Endodermal cell (in vitro differentiated cells): ENCODE measurements around the gene NME7. TPM values are rescaled to one million over a fixed set of nuclear protein-coding genes. Genes with fewer than 3 reads are reported as not detected.

Experiments
- DNase-seq: peaks from one replicate; pipeline ENCODE4 v3.0.0-alpha.2; 2017
- H3K27ac ChIP-seq: 2 replicates; pipeline ENCODE4 v1.5.1; 2013; ENCODE audit warnings: mild to moderate bottlenecking, low read depth, low read length, moderate library complexity
- H3K27me3 ChIP-seq: 2 replicates; pipeline ENCODE4 v1.6.1; 2013; ENCODE audit warnings: mild to moderate bottlenecking, low read length, moderate library complexity; ENCODE audit not compliant: insufficient read depth, control insufficient read depth, poor library complexity, severe bottlenecking
- H3K36me3 ChIP-seq: 2 replicates; pipeline ENCODE4 v1.7.0; 2013; ENCODE audit warnings: mild to moderate bottlenecking, low read length, moderate library complexity; ENCODE audit not compliant: control insufficient read depth, insufficient read depth
- H3K4me1 ChIP-seq: one replicate; pipeline ENCODE4 v1.7.0; 2013; ENCODE audit warnings: low read length; ENCODE audit not compliant: control insufficient read depth, insufficient read depth
- H3K4me3 ChIP-seq: 2 replicates; pipeline ENCODE4 v1.5.1; 2013; ENCODE audit warnings: mild to moderate bottlenecking, low read length, moderate library complexity
- H3K9ac ChIP-seq: 2 replicates; pipeline ENCODE4 v1.6.1; 2013; ENCODE audit warnings: mild to moderate bottlenecking, low read length, moderate library complexity; ENCODE audit not compliant: poor library complexity, severe bottlenecking; ENCODE audit errors: extremely low read depth
- H3K9me3 ChIP-seq: 2 replicates; pipeline ENCODE4 v1.6.1; 2013; ENCODE audit warnings: mild to moderate bottlenecking, low read length, moderate library complexity; ENCODE audit not compliant: control insufficient read depth
- H3K27ac Mint-ChIP-seq: 2 replicates; pipeline ENCODE4 v1.8.0; 2020; ENCODE audit warnings: mixed read lengths
- H3K27me3 Mint-ChIP-seq: 2 replicates; pipeline ENCODE4 v1.8.0; 2021; ENCODE audit warnings: mild to moderate bottlenecking, mixed read lengths; ENCODE audit not compliant: insufficient read depth
- H3K36me3 Mint-ChIP-seq: 2 replicates; pipeline ENCODE4 v1.8.0; 2020; ENCODE audit warnings: low read depth, mixed read lengths
- H3K4me1 Mint-ChIP-seq: 2 replicates; pipeline ENCODE4 v1.8.0; 2020; ENCODE audit warnings: mixed read lengths
- H3K4me3 Mint-ChIP-seq: 2 replicates; pipeline ENCODE4 v1.8.0; 2020; ENCODE audit warnings: mild to moderate bottlenecking, moderate library complexity, mixed read lengths
- H3K9me3 Mint-ChIP-seq: 2 replicates; pipeline ENCODE4 v1.8.0; 2020; ENCODE audit warnings: mild to moderate bottlenecking, mixed read lengths
- WGBS, 2 experiments: methylation state at CpG; one replicate each; pipeline versions ENCODE4 v1.1.5 to v1.1.7; 2013; ENCODE audit warnings: missing lambda C conversion rate in 2 of 2, mixed read lengths in 1 of 2; ENCODE audit not compliant: insufficient coverage in 1 of 2, insufficient read length in 1 of 2; 5-methylcytosine and 5-hydroxymethylcytosine counted together
- total RNA-seq, 2 donors: library from RNA; stranded (reverse); fragmentation: NEBNext Ultra II Directional in 1 of 2; extraction: Animal tissue kit (Norgen Biotek cat#: 25700) in 1 of 2; gene quantifications; 2 replicates in 1 of 2; 3 replicates in 1 of 2; pipeline ENCODE4 v1.2.1, GENCODE V29; 2021
- TF ChIP-seq, protein P1 (sequence below): fragments of 200-600 bp; sonication (generic); conservative IDR thresholded peaks from 2 replicates; pipeline ENCODE4 v1.5.0; 2021; ENCODE audit warnings: antibody characterized with exemption, mild to moderate bottlenecking

Gene NME7
- total RNA-seq, 2 donors from 2014 or later: 28.1 to 32.3 TPM

DNA sequence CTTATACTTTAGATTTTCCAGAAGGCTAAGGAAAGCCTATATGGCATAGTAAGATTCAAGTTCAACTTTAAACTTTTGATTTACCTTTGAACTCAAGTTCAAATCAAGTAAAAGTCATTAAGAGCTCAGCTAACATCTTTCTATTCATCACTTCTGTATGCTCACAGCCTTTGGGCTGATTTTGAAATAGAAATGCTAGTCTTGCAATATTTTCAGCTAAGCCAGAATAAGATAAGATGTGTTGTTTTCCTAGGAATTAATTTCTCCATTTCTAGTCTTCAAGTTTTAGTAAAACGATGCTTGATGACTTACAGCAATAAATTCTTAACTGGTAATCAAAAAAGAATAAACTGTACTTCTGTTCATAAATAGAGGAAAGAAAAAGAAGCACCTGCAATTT lies 225.5 kb downstream of the NME7 start:
- TF ChIP-seq, protein P1, sequence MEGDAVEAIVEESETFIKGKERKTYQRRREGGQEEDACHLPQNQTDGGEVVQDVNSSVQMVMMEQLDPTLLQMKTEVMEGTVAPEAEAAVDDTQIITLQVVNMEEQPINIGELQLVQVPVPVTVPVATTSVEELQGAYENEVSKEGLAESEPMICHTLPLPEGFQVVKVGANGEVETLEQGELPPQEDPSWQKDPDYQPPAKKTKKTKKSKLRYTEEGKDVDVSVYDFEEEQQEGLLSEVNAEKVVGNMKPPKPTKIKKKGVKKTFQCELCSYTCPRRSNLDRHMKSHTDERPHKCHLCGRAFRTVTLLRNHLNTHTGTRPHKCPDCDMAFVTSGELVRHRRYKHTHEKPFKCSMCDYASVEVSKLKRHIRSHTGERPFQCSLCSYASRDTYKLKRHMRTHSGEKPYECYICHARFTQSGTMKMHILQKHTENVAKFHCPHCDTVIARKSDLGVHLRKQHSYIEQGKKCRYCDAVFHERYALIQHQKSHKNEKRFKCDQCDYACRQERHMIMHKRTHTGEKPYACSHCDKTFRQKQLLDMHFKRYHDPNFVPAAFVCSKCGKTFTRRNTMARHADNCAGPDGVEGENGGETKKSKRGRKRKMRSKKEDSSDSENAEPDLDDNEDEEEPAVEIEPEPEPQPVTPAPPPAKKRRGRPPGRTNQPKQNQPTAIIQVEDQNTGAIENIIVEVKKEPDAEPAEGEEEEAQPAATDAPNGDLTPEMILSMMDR: no peak
- no peak overlapping the region for H3K4me3 Mint-ChIP-seq
- no CpG with 5 or more reads among the region's 1 CpG for WGBS, 2 experiments

DNA sequence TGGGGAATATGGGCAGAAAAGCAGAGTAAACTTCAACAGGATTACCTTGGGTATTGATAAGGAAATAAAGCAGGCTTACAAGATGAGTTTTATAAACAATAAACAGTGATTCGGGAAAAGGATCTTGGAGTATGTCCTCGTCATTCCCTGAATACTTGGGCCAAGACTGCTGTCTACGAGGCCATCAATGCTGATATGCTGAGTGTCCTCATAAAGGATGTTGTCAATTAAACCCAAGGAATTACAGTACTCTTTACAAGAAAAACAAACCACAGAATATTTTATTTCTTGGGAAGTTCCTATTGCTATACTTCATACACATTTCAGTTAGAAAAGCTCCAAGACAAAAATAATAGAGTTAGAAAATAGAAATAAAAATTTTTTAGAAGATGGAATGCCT lies 226.2 kb downstream of the NME7 start:
- peaks cover 5% of the 10 kb centered on the region for H3K36me3 ChIP-seq
- no peak overlapping the region for H3K4me3 ChIP-seq
- H3K27ac Mint-ChIP-seq: no peak overlapping the region
- H3K27me3 ChIP-seq: no peaks in the 10 kb centered on the region
- no peak for DNase-seq
- no peak overlapping the region for H3K27ac ChIP-seq
- no peaks in the 10 kb centered on the region for H3K9me3 ChIP-seq
- H3K9me3 Mint-ChIP-seq: no peaks in the 10 kb centered on the region
- no peaks in the 10 kb centered on the region for H3K27me3 Mint-ChIP-seq
- H3K4me1 Mint-ChIP-seq: peaks cover under 1% of the 10 kb centered on the region
- TF ChIP-seq, protein P1: no peak
- no peaks in the 10 kb centered on the region for H3K4me1 ChIP-seq
- H3K36me3 Mint-ChIP-seq: no peaks in the 10 kb centered on the region
- no peak overlapping the region for H3K9ac ChIP-seq
- WGBS, 2 experiments: 90 to 100% methylated on average over 2 to 3 of the region's 3 CpGs
- no peak overlapping the region for H3K4me3 Mint-ChIP-seq

More for the DNA sequence above, 225.5 kb downstream of the NME7 start:
- Mint-ChIP-seq H3K9me3 (no peaks in the 10 kb centered on the region), H3K4me1 (peaks cover 5% of the 10 kb centered on the region), H3K27me3 (no peaks in the 10 kb centered on the region), H3K27ac (no peak overlapping the region), H3K36me3 (no peaks in the 10 kb centered on the region)
- Histone ChIP-seq H3K9me3 (no peaks in the 10 kb centered on the region), H3K4me1 (peaks cover 2% of the 10 kb centered on the region), H3K27me3 (no peaks in the 10 kb centered on the region), H3K36me3 (peaks cover under 1% of the 10 kb centered on the region), H3K4me3 (no peak overlapping the region), H3K9ac (no peak overlapping the region), H3K27ac (no peak overlapping the region)
- DNase-seq: no peak

DNA sequence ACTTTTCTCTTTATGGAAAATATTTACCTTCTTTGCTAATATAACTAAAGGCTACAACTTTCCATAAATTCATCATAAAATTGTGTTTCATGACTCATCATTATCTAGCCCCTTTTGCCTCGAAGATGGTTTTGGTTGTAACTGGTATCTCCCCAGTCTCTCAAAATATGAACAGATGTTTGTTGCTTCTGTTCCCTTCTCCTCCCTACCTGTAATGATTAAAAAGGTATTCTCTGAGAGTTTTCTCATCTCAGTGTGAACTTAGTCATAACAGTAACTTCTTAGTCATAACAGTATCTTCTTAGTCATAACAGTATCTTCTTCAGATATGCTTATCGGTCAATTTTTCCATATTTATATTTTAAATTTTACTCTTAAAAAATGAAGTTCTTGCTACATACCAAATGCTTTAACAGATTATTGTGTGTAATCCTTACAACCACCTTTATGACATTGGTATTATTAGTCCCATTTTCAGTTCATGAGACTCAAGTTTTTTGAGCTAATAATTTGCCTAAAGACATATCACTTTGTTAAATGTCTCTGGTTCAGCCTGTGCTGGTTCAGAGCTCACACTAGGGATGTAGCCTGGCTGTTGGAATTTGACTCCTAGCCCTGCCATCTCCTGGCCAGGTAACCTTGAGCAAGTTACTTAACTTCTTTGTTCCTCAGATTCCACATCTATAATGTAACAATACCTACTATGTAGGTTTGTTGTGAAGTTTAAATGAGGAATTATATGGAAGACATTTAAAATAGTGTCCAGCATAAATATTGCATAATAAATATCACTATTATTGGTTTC lies 228.5 kb downstream of the NME7 start:
- TF ChIP-seq, protein P1: peak; percentile 37

More for the DNA sequence above, 228.5 kb downstream of the NME7 start:
- Mint-ChIP-seq H3K4me1 (peaks cover 7% of the 10 kb centered on the region), H3K36me3 (no peaks in the 10 kb centered on the region), H3K27ac (no peak overlapping the region), H3K9me3 (no peaks in the 10 kb centered on the region), H3K4me3 (no peak overlapping the region), H3K27me3 (no peaks in the 10 kb centered on the region)
- H3K4me3 ChIP-seq: no peak overlapping the region
- peaks cover 5% of the 10 kb centered on the region for H3K36me3 ChIP-seq
- H3K4me1 ChIP-seq: no peaks in the 10 kb centered on the region
- no peak for DNase-seq
- no peaks in the 10 kb centered on the region for H3K9me3 ChIP-seq
- 95% methylated on average over 2 of the region's 2 CpGs; no CpG with 5 or more reads in 1 of the 2 experiments for WGBS, 2 experiments
- H3K27ac ChIP-seq: no peak overlapping the region
- H3K9ac ChIP-seq: no peak overlapping the region
- H3K27me3 ChIP-seq: no peaks in the 10 kb centered on the region
